ENCODE measurements around the gene NDUFB7.
A peak's percentile ranks its signal among the peaks of the same experiment; 100 is the strongest.
"Not testable (repeated sequence)": the region's sequence is repeated elsewhere in the genome, so short reads cannot be mapped to it uniquely, and the experiment has no call there.

The NDUFB7 gene

GRCh38 chr19:14551134-14552005 lies 20.5 kb downstream of the NDUFB7 start:
- H3K36me3 ChIP-seq = not testable (repeated sequence)
- TF ChIP-seq CTCF (IDR thresholded peaks at IDR 0.05; ENCODE audit: low read depth, low read length) = peak; percentile 20; the same call in 1 of the 2 replicates
- peak; percentile 50 for DNase-seq

GRCh38 chr19:14550201-14550754 lies 21.6 kb downstream of the NDUFB7 start:
- peaks cover 6% of the 10 kb centered on the region for H3K36me3 ChIP-seq
- TF ChIP-seq CTCF (IDR thresholded peaks at IDR 0.05; ENCODE audit: low read depth, low read length) = no peak
- H3K4me1 ChIP-seq = no peaks in the 10 kb centered on the region
- no peak overlapping the region for H3K4me3 ChIP-seq (ENCODE audit: low read depth, low read length)
- peak; percentile 45 for DNase-seq
- H3K27me3 ChIP-seq = no peaks in the 10 kb centered on the region
- H3K9me3 ChIP-seq = no peaks in the 10 kb centered on the region

More at GRCh38 chr19:14551134-14552005, 20.5 kb downstream of the NDUFB7 start:
- not testable (repeated sequence) for H3K9me3 ChIP-seq; H3K4me3 ChIP-seq (ENCODE audit: low read depth, low read length); H3K27me3 ChIP-seq; H3K4me1 ChIP-seq

GRCh38 chr19:14545716-14546082 lies 26.2 kb downstream of the NDUFB7 start:
- H3K4me3 ChIP-seq (ENCODE audit: low read depth, low read length) = no peak overlapping the region
- no peaks in the 10 kb centered on the region for H3K9me3 ChIP-seq
- DNase-seq = no peak
- TF ChIP-seq CTCF (IDR thresholded peaks at IDR 0.05; ENCODE audit: low read depth, low read length) = no peak
- peaks cover 6% of the 10 kb centered on the region for H3K36me3 ChIP-seq
- no peaks in the 10 kb centered on the region for H3K4me1 ChIP-seq
- H3K27me3 ChIP-seq = no peaks in the 10 kb centered on the region

- H3K27me3 ChIP-seq = no peaks in the 10 kb centered on the region
- no peak for TF ChIP-seq CTCF (IDR thresholded peaks at IDR 0.05; ENCODE audit: low read depth, low read length)
- H3K36me3 ChIP-seq = peaks cover 6% of the 10 kb centered on the region
- no peaks in the 10 kb centered on the region for H3K4me1 ChIP-seq
- DNase-seq = no peak
- no peak overlapping the region for H3K4me3 ChIP-seq (ENCODE audit: low read depth, low read length)
- no peaks in the 10 kb centered on the region for H3K9me3 ChIP-seq
These were observed 26.7 kb downstream of the NDUFB7 start for GRCh38 chr19:14544977-14545715.

GRCh38 chr19:14544047-14544446 lies 27.8 kb downstream of the NDUFB7 start:
- Histone ChIP-seq H3K4me3 (ENCODE audit: low read depth, low read length) (no peak overlapping the region), H3K36me3 (peaks cover 6% of the 10 kb centered on the region), H3K9me3 (no peaks in the 10 kb centered on the region), H3K4me1 (no peaks in the 10 kb centered on the region), H3K27me3 (no peaks in the 10 kb centered on the region)
- no peak for TF ChIP-seq CTCF (IDR thresholded peaks at IDR 0.05; ENCODE audit: low read depth, low read length)
- no peak for DNase-seq
